Measurements from ENCODE around the gene OXER1.

The OXER1 gene

GRCh38 chr2:42767899-42768705, 4.2 kb upstream of the OXER1 start:
- Histone ChIP-seq H3K79me2 (ENCODE audit: insufficient read depth, low read depth) (no peaks in the 10 kb centered on the region), H2AFZ (ENCODE audit: low read depth) (no peak overlapping the region), H3K27ac (no peak overlapping the region), H3K36me3 (ENCODE audit: insufficient read depth) (no peaks in the 10 kb centered on the region), H4K20me1 (ENCODE audit: insufficient read depth) (no peaks in the 10 kb centered on the region), H3K4me2 (no peak overlapping the region), H3K4me3 (IDR thresholded peaks at IDR 0.05; ENCODE audit: insufficient read depth, low read depth, low read length) (no peak overlapping the region), H3K27me3 (ENCODE audit: insufficient read depth, low read depth) (no peaks in the 10 kb centered on the region), H3K4me1 (ENCODE audit: low read depth, poor library complexity, severe bottlenecking) (no peaks in the 10 kb centered on the region), H3K9ac (no peak overlapping the region)
- TF ChIP-seq, protein P1, sequence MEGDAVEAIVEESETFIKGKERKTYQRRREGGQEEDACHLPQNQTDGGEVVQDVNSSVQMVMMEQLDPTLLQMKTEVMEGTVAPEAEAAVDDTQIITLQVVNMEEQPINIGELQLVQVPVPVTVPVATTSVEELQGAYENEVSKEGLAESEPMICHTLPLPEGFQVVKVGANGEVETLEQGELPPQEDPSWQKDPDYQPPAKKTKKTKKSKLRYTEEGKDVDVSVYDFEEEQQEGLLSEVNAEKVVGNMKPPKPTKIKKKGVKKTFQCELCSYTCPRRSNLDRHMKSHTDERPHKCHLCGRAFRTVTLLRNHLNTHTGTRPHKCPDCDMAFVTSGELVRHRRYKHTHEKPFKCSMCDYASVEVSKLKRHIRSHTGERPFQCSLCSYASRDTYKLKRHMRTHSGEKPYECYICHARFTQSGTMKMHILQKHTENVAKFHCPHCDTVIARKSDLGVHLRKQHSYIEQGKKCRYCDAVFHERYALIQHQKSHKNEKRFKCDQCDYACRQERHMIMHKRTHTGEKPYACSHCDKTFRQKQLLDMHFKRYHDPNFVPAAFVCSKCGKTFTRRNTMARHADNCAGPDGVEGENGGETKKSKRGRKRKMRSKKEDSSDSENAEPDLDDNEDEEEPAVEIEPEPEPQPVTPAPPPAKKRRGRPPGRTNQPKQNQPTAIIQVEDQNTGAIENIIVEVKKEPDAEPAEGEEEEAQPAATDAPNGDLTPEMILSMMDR (conservative IDR thresholded peaks at IDR 0.05; ENCODE audit: low read depth, low read length): no peak

- TF ChIP-seq, protein P1 (conservative IDR thresholded peaks at IDR 0.05; ENCODE audit: low read depth, low read length): no peak
- Histone ChIP-seq H3K27me3 (ENCODE audit: insufficient read depth, low read depth) (no peaks in the 10 kb centered on the region), H3K79me2 (ENCODE audit: insufficient read depth, low read depth) (no peaks in the 10 kb centered on the region), H3K4me2 (no peak overlapping the region), H3K4me1 (ENCODE audit: low read depth, poor library complexity, severe bottlenecking) (no peaks in the 10 kb centered on the region), H3K9ac (no peak overlapping the region), H3K36me3 (ENCODE audit: insufficient read depth) (no peaks in the 10 kb centered on the region), H3K27ac (no peak overlapping the region), H2AFZ (ENCODE audit: low read depth) (no peak overlapping the region), H4K20me1 (ENCODE audit: insufficient read depth) (no peaks in the 10 kb centered on the region), H3K4me3 (IDR thresholded peaks at IDR 0.05; ENCODE audit: insufficient read depth, low read depth, low read length) (no peak overlapping the region)
Measured at GRCh38 chr2:42767080-42767898, 3.4 kb upstream of the OXER1 start.

GRCh38 chr2:42765686-42766085, 1.8 kb upstream of the OXER1 start:
- H3K36me3 ChIP-seq (ENCODE audit: insufficient read depth): no peaks in the 10 kb centered on the region
- H3K4me2 ChIP-seq: no peak overlapping the region
- no peaks in the 10 kb centered on the region for H4K20me1 ChIP-seq (ENCODE audit: insufficient read depth)
- H3K27me3 ChIP-seq (ENCODE audit: insufficient read depth, low read depth): no peaks in the 10 kb centered on the region
- TF ChIP-seq, protein P1 (conservative IDR thresholded peaks at IDR 0.05; ENCODE audit: low read depth, low read length): no peak
- no peak overlapping the region for H3K4me3 ChIP-seq (IDR thresholded peaks at IDR 0.05; ENCODE audit: insufficient read depth, low read depth, low read length)
- no peak overlapping the region for H2AFZ ChIP-seq (ENCODE audit: low read depth)
- no peaks in the 10 kb centered on the region for H3K4me1 ChIP-seq (ENCODE audit: low read depth, poor library complexity, severe bottlenecking)
- no peak overlapping the region for H3K9ac ChIP-seq
- H3K79me2 ChIP-seq (ENCODE audit: insufficient read depth, low read depth): no peaks in the 10 kb centered on the region
- H3K27ac ChIP-seq: no peak overlapping the region

GRCh38 chr2:42764901-42765300, 966 bp upstream of the OXER1 start:
- no peaks in the 10 kb centered on the region for H3K36me3 ChIP-seq (ENCODE audit: insufficient read depth)
- H3K27me3 ChIP-seq (ENCODE audit: insufficient read depth, low read depth): no peaks in the 10 kb centered on the region
- H3K4me1 ChIP-seq (ENCODE audit: low read depth, poor library complexity, severe bottlenecking): no peaks in the 10 kb centered on the region
- no peaks in the 10 kb centered on the region for H4K20me1 ChIP-seq (ENCODE audit: insufficient read depth)
- H3K27ac ChIP-seq: no peak overlapping the region
- no peak overlapping the region for H3K4me3 ChIP-seq (IDR thresholded peaks at IDR 0.05; ENCODE audit: insufficient read depth, low read depth, low read length)
- no peak overlapping the region for H2AFZ ChIP-seq (ENCODE audit: low read depth)
- H3K4me2 ChIP-seq: no peak overlapping the region
- H3K79me2 ChIP-seq (ENCODE audit: insufficient read depth, low read depth): no peaks in the 10 kb centered on the region
- H3K9ac ChIP-seq: no peak overlapping the region
- TF ChIP-seq, protein P1 (conservative IDR thresholded peaks at IDR 0.05; ENCODE audit: low read depth, low read length): no peak

All from KMS-11 (cell line).